ENCODE measurements around the gene FOXN3.

DNA sequence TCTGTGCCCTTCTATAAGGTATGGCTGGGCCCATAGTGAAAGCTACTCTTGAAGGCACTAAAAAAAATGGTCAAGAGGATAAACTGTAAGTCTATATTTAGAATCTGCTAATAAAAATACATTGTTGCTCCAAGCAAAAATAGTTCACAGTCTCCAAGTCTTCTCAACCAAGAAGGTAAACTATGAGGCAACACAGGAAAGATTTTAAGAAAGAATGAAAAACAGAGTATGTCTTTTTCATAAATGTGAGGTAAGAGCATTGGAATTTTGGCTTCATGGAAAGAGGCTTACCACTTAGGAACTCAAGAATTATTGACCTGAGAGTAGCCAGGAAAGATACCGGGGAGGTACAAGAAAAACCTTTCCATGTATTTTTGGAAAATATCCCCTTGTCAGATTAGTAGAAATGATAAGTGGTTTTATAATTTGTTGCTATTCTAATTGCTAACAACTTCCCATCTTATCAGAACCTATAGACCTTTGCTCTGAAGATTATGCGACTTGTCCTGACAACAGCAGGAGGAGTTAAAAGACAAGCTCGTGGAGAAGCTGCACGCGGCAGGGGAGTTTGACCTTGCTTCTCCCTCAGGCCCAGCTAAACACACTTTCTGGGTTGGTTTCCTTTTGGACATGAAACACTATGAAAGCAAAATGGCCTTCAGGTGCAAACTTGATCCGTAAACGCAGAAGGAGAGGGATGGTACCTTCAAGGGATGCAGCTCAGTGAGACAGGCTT is 238.1 kb downstream of the FOXN3 start:
- TF ChIP-seq, protein P1, sequence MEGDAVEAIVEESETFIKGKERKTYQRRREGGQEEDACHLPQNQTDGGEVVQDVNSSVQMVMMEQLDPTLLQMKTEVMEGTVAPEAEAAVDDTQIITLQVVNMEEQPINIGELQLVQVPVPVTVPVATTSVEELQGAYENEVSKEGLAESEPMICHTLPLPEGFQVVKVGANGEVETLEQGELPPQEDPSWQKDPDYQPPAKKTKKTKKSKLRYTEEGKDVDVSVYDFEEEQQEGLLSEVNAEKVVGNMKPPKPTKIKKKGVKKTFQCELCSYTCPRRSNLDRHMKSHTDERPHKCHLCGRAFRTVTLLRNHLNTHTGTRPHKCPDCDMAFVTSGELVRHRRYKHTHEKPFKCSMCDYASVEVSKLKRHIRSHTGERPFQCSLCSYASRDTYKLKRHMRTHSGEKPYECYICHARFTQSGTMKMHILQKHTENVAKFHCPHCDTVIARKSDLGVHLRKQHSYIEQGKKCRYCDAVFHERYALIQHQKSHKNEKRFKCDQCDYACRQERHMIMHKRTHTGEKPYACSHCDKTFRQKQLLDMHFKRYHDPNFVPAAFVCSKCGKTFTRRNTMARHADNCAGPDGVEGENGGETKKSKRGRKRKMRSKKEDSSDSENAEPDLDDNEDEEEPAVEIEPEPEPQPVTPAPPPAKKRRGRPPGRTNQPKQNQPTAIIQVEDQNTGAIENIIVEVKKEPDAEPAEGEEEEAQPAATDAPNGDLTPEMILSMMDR (IDR thresholded peaks at IDR 0.05), result no peak
- no peak for TF ChIP-seq ZFX (IDR thresholded peaks at IDR 0.05; ENCODE audit: borderline replicate concordance)

Measured in 22Rv1 (cell line).